Ascending aorta (tissue), 2 donors: Measurements from ENCODE around the gene CCDC188. TPM values are rescaled to one million over a fixed set of nuclear protein-coding genes. Genes with fewer than 3 reads are reported as not detected.

ENCODE experiments used
- DNase-seq, 2 donors: peaks; one replicate each; pipeline ENCODE4 v3.0.0-alpha.2; 2019; ENCODE audit warnings: low spot score in 2 of 2
- H3K27ac ChIP-seq, 2 donors: fragments of 200-600 bp; sonication (generic); one replicate each; pipeline ENCODE4 v1.5.1; 2016 to 2017; ENCODE audit warnings: mild to moderate bottlenecking in 1 of 2
- H3K27me3 ChIP-seq: fragments of 200-600 bp; sonication (generic); one replicate; pipeline ENCODE4 v1.5.1; 2017
- H3K36me3 ChIP-seq, 2 donors: fragments of 200-600 bp; sonication (generic); one replicate each; pipeline ENCODE4 v1.5.1; 2016
- H3K4me1 ChIP-seq, 2 donors: fragments of 200-600 bp; sonication (generic); one replicate each; pipeline ENCODE4 v1.5.1; 2016 to 2017; ENCODE audit warnings: mild to moderate bottlenecking in 1 of 2
- H3K4me3 ChIP-seq, 2 donors: fragments of 200-600 bp; sonication (generic); one replicate each; pipeline ENCODE4 v1.5.1; 2016 to 2017; ENCODE audit warnings: mild to moderate bottlenecking in 1 of 2
- H3K9me3 ChIP-seq, 2 donors: fragments of 200-600 bp; sonication (generic); one replicate each; pipeline ENCODE4 v1.5.1; 2016
- intact Hi-C: fragments of 100-400 bp; cut with DNase I; formaldehyde crosslinking; loops from one replicate; pipeline ENCODE4 v1.15.1; 2023
- total RNA-seq: library from RNA; depleted of rRNA; stranded (reverse); fragments of >200 nt; gene quantifications from one replicate; pipeline ENCODE4 v1.1.0, GENCODE V29; 2016
- TF ChIP-seq, protein P1 (sequence below), 3 experiments: fragments of 200-600 bp in 2 of 3; fragments of 450-650 bp in 1 of 3; sonication (generic) in 2 of 3; IDR thresholded peaks; one replicate each; pipeline ENCODE4 v1.5.1; 2016 to 2019; ENCODE audit warnings: antibody characterized with exemption in 3 of 3, mild to moderate bottlenecking in 1 of 3, moderate library complexity in 1 of 3

CCDC188 gene
- total RNA-seq, 1 donor from 2014 or later = not detected

DNA sequence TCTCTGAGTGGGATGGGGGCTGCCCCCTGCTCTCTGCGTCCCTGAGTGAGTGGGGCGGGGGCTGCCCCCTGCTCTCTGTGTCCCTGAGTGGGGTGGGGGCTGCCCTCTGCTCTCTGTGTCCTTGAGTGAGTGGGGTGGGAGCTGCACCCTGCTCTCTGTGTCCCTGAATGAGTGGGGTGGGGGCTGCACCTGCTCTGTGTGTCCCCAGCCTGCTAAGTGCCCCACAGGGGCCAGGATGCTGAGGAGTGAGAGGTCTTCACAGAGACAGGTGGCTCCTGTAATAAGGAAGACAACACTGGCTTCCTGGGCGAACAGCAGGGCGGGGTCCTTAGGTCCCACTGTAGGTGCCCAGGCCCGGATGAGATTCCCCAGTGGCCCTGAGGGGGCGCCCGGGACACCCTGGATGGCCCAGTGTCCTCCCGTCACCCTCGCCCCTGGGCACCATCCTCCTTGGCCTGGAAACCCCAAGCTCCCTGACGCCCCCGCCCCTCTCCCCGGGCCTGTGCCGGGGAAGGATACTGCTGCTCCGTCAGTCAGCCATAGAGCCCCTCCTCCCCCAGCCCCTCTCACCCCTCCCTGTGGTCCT is 3.8 kb upstream of the CCDC188 start:
- H3K4me1 ChIP-seq = no peaks in the 10 kb centered on the region
- no peaks in the 10 kb centered on the region for H3K9me3 ChIP-seq
- no peak overlapping the region for H3K4me3 ChIP-seq
- intact Hi-C loops = no loop called here
- peaks cover 4% of the 10 kb centered on the region for H3K27me3 ChIP-seq
- no peaks in the 10 kb centered on the region for H3K36me3 ChIP-seq
- TF ChIP-seq, protein P1, sequence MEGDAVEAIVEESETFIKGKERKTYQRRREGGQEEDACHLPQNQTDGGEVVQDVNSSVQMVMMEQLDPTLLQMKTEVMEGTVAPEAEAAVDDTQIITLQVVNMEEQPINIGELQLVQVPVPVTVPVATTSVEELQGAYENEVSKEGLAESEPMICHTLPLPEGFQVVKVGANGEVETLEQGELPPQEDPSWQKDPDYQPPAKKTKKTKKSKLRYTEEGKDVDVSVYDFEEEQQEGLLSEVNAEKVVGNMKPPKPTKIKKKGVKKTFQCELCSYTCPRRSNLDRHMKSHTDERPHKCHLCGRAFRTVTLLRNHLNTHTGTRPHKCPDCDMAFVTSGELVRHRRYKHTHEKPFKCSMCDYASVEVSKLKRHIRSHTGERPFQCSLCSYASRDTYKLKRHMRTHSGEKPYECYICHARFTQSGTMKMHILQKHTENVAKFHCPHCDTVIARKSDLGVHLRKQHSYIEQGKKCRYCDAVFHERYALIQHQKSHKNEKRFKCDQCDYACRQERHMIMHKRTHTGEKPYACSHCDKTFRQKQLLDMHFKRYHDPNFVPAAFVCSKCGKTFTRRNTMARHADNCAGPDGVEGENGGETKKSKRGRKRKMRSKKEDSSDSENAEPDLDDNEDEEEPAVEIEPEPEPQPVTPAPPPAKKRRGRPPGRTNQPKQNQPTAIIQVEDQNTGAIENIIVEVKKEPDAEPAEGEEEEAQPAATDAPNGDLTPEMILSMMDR (IDR thresholded peaks at IDR 0.05) = no peak
- no peak overlapping the region for H3K27ac ChIP-seq
- no peak for DNase-seq

DNA sequence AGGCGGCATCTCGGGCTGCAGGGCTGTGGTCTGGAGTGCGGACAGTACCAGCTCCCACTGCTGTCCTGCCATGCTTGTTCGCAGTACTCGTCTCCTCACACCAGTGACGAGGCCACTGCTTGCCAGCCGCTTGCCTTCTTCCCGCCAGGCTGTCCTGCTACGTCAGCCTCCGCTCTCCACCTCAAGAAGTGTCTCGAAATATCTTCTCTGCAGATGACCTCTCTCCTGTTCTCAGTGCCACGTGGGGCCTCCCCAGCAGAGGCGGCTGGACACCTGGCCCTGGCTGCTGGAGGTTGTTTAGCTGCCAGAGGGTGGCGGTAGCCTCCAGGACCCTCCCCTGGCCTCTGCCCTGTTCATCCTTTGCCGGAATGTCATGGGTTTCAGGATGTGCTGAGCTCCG is 3.1 kb upstream of the CCDC188 start:
- Histone ChIP-seq H3K36me3 (no peaks in the 10 kb centered on the region), H3K27ac (no peak overlapping the region), H3K9me3 (no peaks in the 10 kb centered on the region), H3K4me1 (no peaks in the 10 kb centered on the region), H3K4me3 (no peak overlapping the region), H3K27me3 (peaks cover 4% of the 10 kb centered on the region)
- no peak for DNase-seq
- intact Hi-C loops = no loop called here
- TF ChIP-seq, protein P1 (IDR thresholded peaks at IDR 0.05) = no peak

DNA sequence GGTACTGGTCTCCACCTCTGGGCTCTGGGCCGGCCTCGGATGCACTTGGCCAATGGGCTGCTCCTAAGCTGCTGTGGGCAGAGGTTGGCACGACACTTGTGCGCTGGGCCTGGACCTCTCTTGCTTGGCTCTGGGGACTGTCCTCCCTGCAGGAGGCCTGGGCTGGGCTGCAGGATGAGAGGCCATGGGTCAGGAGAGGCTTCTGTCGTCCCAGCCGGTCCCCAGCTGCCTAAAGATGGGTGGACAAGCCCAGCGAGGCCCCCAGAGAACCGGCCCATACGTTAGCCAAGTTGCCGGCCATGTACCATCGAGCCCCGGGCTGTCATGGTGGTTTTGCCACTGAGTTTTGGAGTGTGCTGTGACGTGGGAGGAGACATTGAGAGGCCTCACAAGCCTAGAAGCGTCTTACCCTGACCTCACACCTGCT is 1.6 kb upstream of the CCDC188 start:
- DNase-seq = no peak
- Histone ChIP-seq H3K4me3 (no peak overlapping the region), H3K4me1 (no peaks in the 10 kb centered on the region), H3K27me3 (peaks cover 4% of the 10 kb centered on the region), H3K36me3 (no peaks in the 10 kb centered on the region), H3K27ac (no peak overlapping the region), H3K9me3 (no peaks in the 10 kb centered on the region)
- intact Hi-C loops = no loop called here
- TF ChIP-seq, protein P1 (IDR thresholded peaks at IDR 0.05) = no peak

DNA sequence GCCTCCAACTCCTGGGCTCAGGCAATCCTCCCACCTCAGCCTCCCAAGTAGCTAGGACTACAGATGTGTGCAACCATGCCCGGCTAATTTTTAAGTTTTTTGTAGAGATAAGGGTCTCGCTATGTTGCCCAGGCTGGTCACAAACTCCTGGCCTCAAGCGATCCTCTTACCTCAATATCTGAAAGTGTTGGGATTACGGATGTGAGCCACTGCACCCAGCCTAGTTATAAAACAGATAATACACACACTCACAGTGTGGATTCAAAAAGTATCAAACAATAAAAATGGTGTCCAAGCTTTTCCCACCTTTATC is 377 bp upstream of the CCDC188 start:
- no peaks in the 10 kb centered on the region for H3K9me3 ChIP-seq
- intact Hi-C loops = no loop called here
- H3K4me1 ChIP-seq = no peaks in the 10 kb centered on the region
- no peak overlapping the region for H3K4me3 ChIP-seq
- no peaks in the 10 kb centered on the region for H3K36me3 ChIP-seq
- TF ChIP-seq, protein P1 (IDR thresholded peaks at IDR 0.05) = no peak
- peaks cover 4% of the 10 kb centered on the region for H3K27me3 ChIP-seq
- DNase-seq = no peak
- no peak overlapping the region for H3K27ac ChIP-seq

DNA sequence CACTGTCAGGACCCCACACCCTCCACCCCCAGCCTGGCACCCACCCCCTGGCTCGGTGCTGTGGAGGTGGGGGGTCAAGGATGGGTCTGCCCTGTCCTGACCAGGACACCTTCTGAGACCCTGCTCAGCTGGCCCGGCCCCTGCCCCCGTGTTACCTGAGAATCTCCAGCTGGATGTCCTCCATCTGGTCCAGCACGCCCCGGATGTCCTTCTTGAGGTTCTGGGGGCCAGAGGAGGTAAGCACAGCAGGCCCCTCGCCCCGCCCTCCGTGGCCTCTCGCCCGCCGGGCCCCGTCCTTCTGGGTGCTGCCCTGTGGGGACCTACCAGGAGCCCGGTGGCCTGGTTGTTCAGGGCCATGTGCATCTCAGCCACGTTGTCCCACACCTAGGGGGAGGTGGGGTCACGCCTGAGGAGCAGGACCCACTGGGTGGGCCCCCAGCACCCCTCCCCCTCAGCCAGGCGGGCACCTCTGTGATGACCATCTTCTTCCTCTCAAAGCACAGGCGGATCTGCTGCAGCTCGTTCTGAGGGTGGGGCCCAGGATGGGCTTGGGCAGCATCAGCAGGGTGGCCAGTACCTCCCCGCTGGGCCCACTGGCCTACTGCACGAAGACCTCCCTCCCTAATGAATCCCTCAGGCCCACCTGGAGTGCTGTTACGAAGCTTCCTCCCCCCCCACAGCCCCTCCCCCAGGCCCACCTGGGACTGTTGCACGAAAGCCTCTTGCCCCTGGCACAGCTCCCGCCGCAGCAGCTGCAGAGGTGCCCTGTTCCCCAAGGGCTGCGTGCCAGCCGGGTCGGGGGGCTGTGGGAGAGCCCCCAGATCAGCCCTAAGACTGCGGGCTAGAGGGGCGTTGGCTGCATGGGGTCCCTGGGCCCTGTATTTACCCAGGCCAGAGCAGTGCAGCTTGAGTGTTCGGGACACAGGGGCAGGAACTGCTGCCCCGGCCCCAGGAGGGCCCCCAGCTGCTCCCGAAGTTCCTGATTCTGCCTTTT is 1.3 kb downstream of the CCDC188 start:
- H3K4me3 ChIP-seq = no peak overlapping the region
- TF ChIP-seq, protein P1 (IDR thresholded peaks at IDR 0.05) = no peak
- intact Hi-C loops = no loop called here
- no peaks in the 10 kb centered on the region for H3K4me1 ChIP-seq
- peaks cover 4% of the 10 kb centered on the region for H3K27me3 ChIP-seq
- no peaks in the 10 kb centered on the region for H3K9me3 ChIP-seq
- H3K27ac ChIP-seq = no peak overlapping the region
- H3K36me3 ChIP-seq = peaks cover 6 to 7% of the 10 kb centered on the region in 2 donors
- DNase-seq = no peak
